Natural killer cell (primary cell): Measurements from ENCODE around the gene STT3B. TPM values are rescaled to one million over a fixed set of nuclear protein-coding genes. Genes with fewer than 3 reads are reported as not detected.

Experiments
- ATAC-seq, 3 donors: fragments of 150-1000 bp in 2 of 3; fragments of 200-7000 bp in 1 of 3; cut with Tn5 transposase; 1 replicate in 1 of 3; 2 replicates in 2 of 3; pipeline ENCODE4 v1.10.0; 2021; ENCODE audit warnings: mild to moderate bottlenecking in 2 of 3, moderate library complexity in 2 of 3
- DNase-seq, 2 donors: peaks; one replicate each; pipeline versions ENCODE4 v3.0.0 to v3.0.0-alpha.2; 2013 to 2021; ENCODE audit warnings: mixed read lengths in 1 of 2
- H3K27ac ChIP-seq: one replicate; pipeline ENCODE4 v1.5.1; 2013; ENCODE audit warnings: mild to moderate bottlenecking, low read length
- H3K27me3 ChIP-seq: one replicate; pipeline ENCODE4 v1.6.1; 2013; ENCODE audit warnings: low read length; ENCODE audit not compliant: control insufficient read depth, insufficient read depth
- H3K36me3 ChIP-seq: one replicate; pipeline ENCODE4 v1.6.1; 2013; ENCODE audit warnings: low read length; ENCODE audit not compliant: control insufficient read depth, insufficient read depth
- H3K4me1 ChIP-seq: one replicate; pipeline ENCODE4 v1.6.1; 2013; ENCODE audit warnings: low read length; ENCODE audit not compliant: control insufficient read depth, insufficient read depth
- H3K4me3 ChIP-seq: one replicate; pipeline ENCODE4 v1.5.1; 2013; ENCODE audit warnings: low read length
- H3K9me3 ChIP-seq: one replicate; pipeline ENCODE4 v1.6.1; 2013; ENCODE audit warnings: low read length; ENCODE audit not compliant: control insufficient read depth, insufficient read depth
- H3K27ac Mint-ChIP-seq, 2 donors: one replicate each; pipeline ENCODE4 v1.8.0; 2022; ENCODE audit warnings: mild to moderate bottlenecking in 2 of 2, mixed read lengths in 2 of 2, moderate library complexity in 1 of 2
- H3K27me3 Mint-ChIP-seq, 2 donors: one replicate each; pipeline ENCODE4 v1.8.0; 2022; ENCODE audit warnings: low read depth in 2 of 2, mixed read lengths in 2 of 2
- H3K36me3 Mint-ChIP-seq: one replicate; pipeline ENCODE4 v1.8.0; 2022; ENCODE audit warnings: mixed read lengths
- H3K4me1 Mint-ChIP-seq, 2 donors: one replicate each; pipeline ENCODE4 v1.8.0; 2022; ENCODE audit warnings: mixed read lengths in 2 of 2
- H3K4me3 Mint-ChIP-seq: one replicate; pipeline ENCODE4 v1.8.0; 2022; ENCODE audit warnings: mild to moderate bottlenecking, moderate library complexity, mixed read lengths
- H3K9me3 Mint-ChIP-seq, 2 donors: one replicate each; pipeline ENCODE4 v1.8.0; 2022; ENCODE audit warnings: mixed read lengths in 2 of 2
- WGBS: methylation state at CpG from one replicate; pipeline ENCODE4 v1.1.7; 2013; ENCODE audit warnings: missing lambda C conversion rate; ENCODE audit not compliant: insufficient coverage; 5-methylcytosine and 5-hydroxymethylcytosine counted together
- intact Hi-C: fragments of 100-400 bp; cut with micrococcal nuclease; formaldehyde crosslinking; loops from one replicate; pipeline ENCODE4 v1.14.2; 2022
- total RNA-seq, 4 donors: library from RNA; stranded (reverse); fragments of 120-200 nt in 1 of 4; gene quantifications; one replicate each; pipeline versions ENCODE4 v1.2.3 to v1.2.4, GENCODE V29; 2013 to 2022
- TF ChIP-seq, protein P1 (sequence below): fragments of 200-600 bp; IDR thresholded peaks from one replicate; pipeline ENCODE4 v1.8.0; 2022; ENCODE audit warnings: antibody characterized with exemption

The STT3B gene
- total RNA-seq, 3 donors from 2014 or later (not counting 1 experiment from before 2014, with no cell fraction given): 83.4 to 132 (median 99.0) TPM

DNA sequence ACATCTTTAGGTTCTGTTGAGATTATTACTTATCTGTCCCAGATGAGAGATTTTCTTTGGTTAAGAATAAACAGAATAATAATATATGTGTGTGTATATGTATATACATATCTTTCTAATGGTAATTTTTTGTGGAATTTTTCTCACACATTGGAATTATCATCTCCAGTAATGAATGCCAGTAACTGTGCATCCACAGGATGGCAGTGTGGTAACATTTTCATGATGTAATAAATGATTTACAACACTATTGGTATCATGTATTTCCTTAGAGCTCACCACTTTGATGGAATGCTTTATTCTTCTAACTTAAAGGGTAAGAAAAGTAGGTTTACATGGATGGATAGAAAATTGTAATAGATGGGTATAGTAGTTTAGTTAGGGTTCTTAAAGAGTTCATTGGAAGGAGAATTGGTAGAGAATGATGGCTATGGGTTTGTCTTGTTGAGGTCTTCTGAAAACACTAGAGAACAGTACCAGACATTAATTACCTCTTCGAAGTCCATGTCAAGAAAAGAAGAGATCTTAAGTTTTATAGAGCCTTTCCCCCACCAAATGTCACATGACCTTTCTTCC, 78.1 kb downstream of the STT3B start:
- WGBS: no CpG with 5 or more reads among the region's 1 CpG
- peaks cover 0 to 4% of the 10 kb centered on the region in 2 donors for H3K9me3 Mint-ChIP-seq
- ATAC-seq (peak in 2 of 3 donors; percentile 52 to 62), DNase-seq (peak in 1 of 2 donors; percentile 39)
- H3K4me3 Mint-ChIP-seq: no peak overlapping the region
- H3K36me3 Mint-ChIP-seq: peaks cover 3% of the 10 kb centered on the region
- peak overlapping the region in 1 of 2 donors; percentile 66 for H3K27ac Mint-ChIP-seq
- peaks cover 52 to 64% of the 10 kb centered on the region in 2 donors for H3K4me1 Mint-ChIP-seq
- H3K36me3 ChIP-seq: peaks cover 2% of the 10 kb centered on the region
- peaks cover 18% of the 10 kb centered on the region for H3K9me3 ChIP-seq
- H3K4me3 ChIP-seq: no peak overlapping the region
- H3K27me3 ChIP-seq: no peaks in the 10 kb centered on the region
- no peaks in the 10 kb centered on the region for H3K27me3 Mint-ChIP-seq
- H3K4me1 ChIP-seq: no peaks in the 10 kb centered on the region
- TF ChIP-seq, protein P1, sequence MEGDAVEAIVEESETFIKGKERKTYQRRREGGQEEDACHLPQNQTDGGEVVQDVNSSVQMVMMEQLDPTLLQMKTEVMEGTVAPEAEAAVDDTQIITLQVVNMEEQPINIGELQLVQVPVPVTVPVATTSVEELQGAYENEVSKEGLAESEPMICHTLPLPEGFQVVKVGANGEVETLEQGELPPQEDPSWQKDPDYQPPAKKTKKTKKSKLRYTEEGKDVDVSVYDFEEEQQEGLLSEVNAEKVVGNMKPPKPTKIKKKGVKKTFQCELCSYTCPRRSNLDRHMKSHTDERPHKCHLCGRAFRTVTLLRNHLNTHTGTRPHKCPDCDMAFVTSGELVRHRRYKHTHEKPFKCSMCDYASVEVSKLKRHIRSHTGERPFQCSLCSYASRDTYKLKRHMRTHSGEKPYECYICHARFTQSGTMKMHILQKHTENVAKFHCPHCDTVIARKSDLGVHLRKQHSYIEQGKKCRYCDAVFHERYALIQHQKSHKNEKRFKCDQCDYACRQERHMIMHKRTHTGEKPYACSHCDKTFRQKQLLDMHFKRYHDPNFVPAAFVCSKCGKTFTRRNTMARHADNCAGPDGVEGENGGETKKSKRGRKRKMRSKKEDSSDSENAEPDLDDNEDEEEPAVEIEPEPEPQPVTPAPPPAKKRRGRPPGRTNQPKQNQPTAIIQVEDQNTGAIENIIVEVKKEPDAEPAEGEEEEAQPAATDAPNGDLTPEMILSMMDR: peak; percentile 47
- intact Hi-C loops: loop anchor here (2.0 kb wide), 1 partner anchor 158 kb away; no protein-coding TSS in a partner anchor
- no peak overlapping the region for H3K27ac ChIP-seq

DNA sequence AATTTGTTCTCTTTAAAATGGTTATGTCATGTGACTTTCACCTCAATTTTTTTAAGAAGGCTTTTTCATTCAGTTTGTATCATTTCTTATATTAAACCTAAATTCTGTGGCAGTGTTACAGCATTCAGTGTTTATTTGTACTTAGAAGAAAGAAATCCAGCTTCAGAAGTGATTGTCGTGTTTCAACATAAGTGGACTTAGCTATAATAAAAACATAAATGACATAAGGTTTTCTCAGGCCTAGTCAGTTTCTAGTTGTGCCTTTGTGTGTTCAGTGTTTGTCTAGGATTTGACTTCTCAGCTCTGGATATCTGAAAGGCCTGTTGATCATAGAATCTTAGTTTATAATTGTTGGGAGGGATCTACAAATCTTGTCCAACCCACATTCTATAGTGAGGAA, 80.5 kb downstream of the STT3B start:
- no peaks in the 10 kb centered on the region for H3K4me1 ChIP-seq
- DNase-seq (no peak), ATAC-seq (no peak)
- peaks cover 3% of the 10 kb centered on the region for H3K36me3 ChIP-seq
- H3K4me3 Mint-ChIP-seq: no peak overlapping the region
- H3K27ac Mint-ChIP-seq: peak overlapping the region; percentile 3 to 65
- no CpG with 5 or more reads among the region's 1 CpG for WGBS
- H3K27ac ChIP-seq: no peak overlapping the region
- no peak overlapping the region for H3K4me3 ChIP-seq
- H3K36me3 Mint-ChIP-seq: peaks cover 5% of the 10 kb centered on the region
- peaks cover 43 to 62% of the 10 kb centered on the region in 2 donors for H3K4me1 Mint-ChIP-seq
- H3K9me3 ChIP-seq: no peaks in the 10 kb centered on the region
- no peaks in the 10 kb centered on the region for H3K27me3 ChIP-seq
- H3K9me3 Mint-ChIP-seq: no peaks in the 10 kb centered on the region
- TF ChIP-seq, protein P1: no peak
- no peaks in the 10 kb centered on the region for H3K27me3 Mint-ChIP-seq
- intact Hi-C loops: no loop called here

DNA sequence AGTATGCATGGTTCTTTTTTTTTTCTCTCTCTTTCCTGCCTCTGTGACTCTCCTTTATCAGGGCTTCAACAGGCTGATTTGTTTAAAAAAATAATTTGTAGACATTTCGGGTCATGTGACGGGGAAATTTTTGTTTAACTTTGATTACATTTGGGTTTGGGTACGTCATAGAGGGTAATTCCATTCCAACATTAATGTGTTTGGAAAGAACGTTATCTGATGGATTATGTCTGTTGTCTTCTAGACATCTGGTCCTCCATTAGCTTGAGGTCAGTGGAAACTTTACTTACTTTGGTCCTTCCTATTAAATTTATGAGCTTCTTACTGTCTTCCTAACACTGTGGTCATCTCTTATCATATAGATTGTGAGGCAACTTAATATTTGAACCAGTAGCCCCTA, 80.9 kb downstream of the STT3B start:
- Histone ChIP-seq H3K27me3 (no peaks in the 10 kb centered on the region), H3K9me3 (no peaks in the 10 kb centered on the region), H3K4me1 (no peaks in the 10 kb centered on the region), H3K27ac (no peak overlapping the region), H3K4me3 (no peak overlapping the region), H3K36me3 (peaks cover 3% of the 10 kb centered on the region)
- H3K4me3 Mint-ChIP-seq: no peak overlapping the region
- intact Hi-C loops: no loop called here
- DNase-seq: no peak
- peaks cover 38 to 57% of the 10 kb centered on the region in 2 donors for H3K4me1 Mint-ChIP-seq
- H3K9me3 Mint-ChIP-seq: no peaks in the 10 kb centered on the region
- H3K27me3 Mint-ChIP-seq: no peaks in the 10 kb centered on the region
- TF ChIP-seq, protein P1: no peak
- peaks cover 5% of the 10 kb centered on the region for H3K36me3 Mint-ChIP-seq
- peak overlapping the region; percentile 3 to 65 for H3K27ac Mint-ChIP-seq
- no peak for ATAC-seq
- WGBS: 97% methylated on average over 4 of the region's 4 CpGs
